GM12874 (cell line): Measurements from ENCODE around the gene ST3GAL2.

Experiments
- TF ChIP-seq, protein P1 (sequence below): IDR thresholded peaks from 2 replicates; pipeline ENCODE4 v1.5.1; 2011; ENCODE audit warnings: low read depth, mild to moderate bottlenecking, control low read depth, low read length, moderate library complexity; ENCODE audit not compliant: insufficient read depth

ST3GAL2 gene

DNA sequence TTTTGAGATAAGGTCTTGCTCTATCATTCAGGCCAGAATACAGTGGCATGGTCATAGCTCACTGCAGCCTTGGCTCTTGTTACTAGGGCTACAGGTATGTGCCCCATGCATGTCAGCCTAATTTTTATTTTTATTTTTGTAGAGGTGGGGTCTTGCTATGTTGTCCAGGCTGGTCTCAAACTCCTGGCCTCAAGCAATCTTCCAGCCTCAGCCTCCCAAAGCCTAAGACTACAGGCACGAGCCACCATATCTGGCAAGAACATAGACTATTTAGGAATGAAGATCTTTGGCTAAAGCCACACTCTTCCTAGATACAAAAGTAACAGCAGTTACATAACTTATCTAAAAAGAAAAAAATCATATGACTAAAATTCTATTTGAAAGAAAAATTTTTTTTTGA lies 107.8 kb downstream of the ST3GAL2 start:
- TF ChIP-seq, protein P1, sequence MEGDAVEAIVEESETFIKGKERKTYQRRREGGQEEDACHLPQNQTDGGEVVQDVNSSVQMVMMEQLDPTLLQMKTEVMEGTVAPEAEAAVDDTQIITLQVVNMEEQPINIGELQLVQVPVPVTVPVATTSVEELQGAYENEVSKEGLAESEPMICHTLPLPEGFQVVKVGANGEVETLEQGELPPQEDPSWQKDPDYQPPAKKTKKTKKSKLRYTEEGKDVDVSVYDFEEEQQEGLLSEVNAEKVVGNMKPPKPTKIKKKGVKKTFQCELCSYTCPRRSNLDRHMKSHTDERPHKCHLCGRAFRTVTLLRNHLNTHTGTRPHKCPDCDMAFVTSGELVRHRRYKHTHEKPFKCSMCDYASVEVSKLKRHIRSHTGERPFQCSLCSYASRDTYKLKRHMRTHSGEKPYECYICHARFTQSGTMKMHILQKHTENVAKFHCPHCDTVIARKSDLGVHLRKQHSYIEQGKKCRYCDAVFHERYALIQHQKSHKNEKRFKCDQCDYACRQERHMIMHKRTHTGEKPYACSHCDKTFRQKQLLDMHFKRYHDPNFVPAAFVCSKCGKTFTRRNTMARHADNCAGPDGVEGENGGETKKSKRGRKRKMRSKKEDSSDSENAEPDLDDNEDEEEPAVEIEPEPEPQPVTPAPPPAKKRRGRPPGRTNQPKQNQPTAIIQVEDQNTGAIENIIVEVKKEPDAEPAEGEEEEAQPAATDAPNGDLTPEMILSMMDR: no peak
